Muscle of leg (tissue), 9 donors: ENCODE data around the gene HRH2. TPM values are rescaled to one million over a fixed set of nuclear protein-coding genes. Genes with fewer than 3 reads are reported as not detected.

Experiments used
- polyA plus RNA-seq, 8 donors: library from polyadenylated mRNA; unstranded; fragments of 120-200 nt; gene quantifications; one replicate each; pipeline versions ENCODE4 v1.2.1 to v1.2.3, GENCODE V29; 2013; ENCODE audit warnings: inconsistent platforms in 1 of 8, low replicate concordance in 1 of 8; ENCODE audit not compliant: insufficient read length in 8 of 8, insufficient read depth in 1 of 8
- total RNA-seq: library from RNA; stranded (reverse); fragments of 120-200 nt; gene quantifications from one replicate; pipeline ENCODE4 v1.2.4, GENCODE V29; 2013

HRH2 gene
- total and polyA plus RNA-seq, 9 donors, result 0.35 to 1.5 (median 0.86) TPM

Other genes starting within 250 kb of the HRH2 start
- under 0.01 TPM for gene DRD1, start 213.9 kb upstream of the HRH2 start, total RNA-seq
- gene DRD1, start 213.9 kb upstream of the HRH2 start, polyA plus RNA-seq, result under 1 TPM in 4 of 8 donors, not detected in 4; 0.05 to 0.16 (median 0.07) TPM
- gene SFXN1, start 179.5 kb upstream of the HRH2 start, total RNA-seq, result 21.6 TPM
- gene SFXN1, start 179.5 kb upstream of the HRH2 start, polyA plus RNA-seq, result 10 to 100 TPM; 15.4 to 22.7 (median 20.1) TPM
- 0.04 TPM for gene CPLX2, start 213.5 kb downstream of the HRH2 start, total RNA-seq
- gene CPLX2, start 213.5 kb downstream of the HRH2 start, polyA plus RNA-seq, result under 1 TPM in 4 of 8 donors, not detected in 4; 0.04 to 0.15 (median 0.12) TPM